OCI-LY7 (cell line): Measurements from ENCODE around the gene ATG9B. TPM values are rescaled to one million over a fixed set of nuclear protein-coding genes. Genes with fewer than 3 reads are reported as not detected.

ENCODE experiments used
- BruUV-seq: library from RNA; stranded (reverse); fragments of 400-500 nt; replicated peaks from 2 replicates; lab custom pipeline; 2021; lab: Mats Ljungman, UMichigan
- CTCF ChIA-PET: fragments of 300-600 bp; sonication (Branson Sonifier 250); formaldehyde crosslinking; loops from one replicate; lab custom pipeline; 2022; ENCODE audit warnings: antibody characterized with exemption; ENCODE audit not compliant: unreplicated experiment; lab: Charles Lee
- POLR2A ChIA-PET: fragments of 300-600 bp; sonication (Branson Sonifier 250); formaldehyde crosslinking; loops from one replicate; lab custom pipeline; 2022; ENCODE audit warnings: antibody characterized with exemption; lab: Charles Lee
- DNase-seq: peaks from one replicate; pipeline ENCODE4 v3.0.0-alpha.2; 2015; ENCODE audit warnings: low spot score
- H2AFZ ChIP-seq: fragments of 200-600 bp; sonication (generic), shearing (Covaris generic); 2 replicates; pipeline ENCODE4 v1.6.1; 2014; ENCODE audit warnings: mild to moderate bottlenecking, antibody characterized with exemption, low read length, moderate library complexity
- H3K27ac ChIP-seq: fragments of 200-600 bp; sonication (generic); 2 replicates; pipeline ENCODE4 v1.5.1; 2014; ENCODE audit warnings: mixed run types, low read depth, mild to moderate bottlenecking, moderate library complexity, low read length, inconsistent platforms; ENCODE audit not compliant: poor library complexity, severe bottlenecking
- H3K36me3 ChIP-seq: fragments of 200-600 bp; sonication (generic); 2 replicates; pipeline ENCODE4 v1.6.1; 2014; ENCODE audit warnings: mild to moderate bottlenecking, antibody characterized with exemption, low read length, moderate library complexity, mixed read lengths; ENCODE audit not compliant: insufficient read depth
- H3K4me1 ChIP-seq: fragments of 200-600 bp; sonication (generic); 2 replicates; pipeline ENCODE4 v1.5.1; 2014; ENCODE audit warnings: mild to moderate bottlenecking, low read length; ENCODE audit not compliant: insufficient read depth, poor library complexity, severe bottlenecking
- H3K4me2 ChIP-seq: fragments of 200-600 bp; sonication (generic); 2 replicates; pipeline ENCODE4 v1.6.1; 2014; ENCODE audit warnings: mild to moderate bottlenecking, low read length
- H3K4me3 ChIP-seq: fragments of 200-600 bp; sonication (generic); 2 replicates; pipeline ENCODE4 v1.5.1; 2014; ENCODE audit warnings: mild to moderate bottlenecking, low read depth, low read length; ENCODE audit not compliant: poor library complexity, severe bottlenecking
- H3K79me2 ChIP-seq: fragments of 200-600 bp; sonication (generic); 2 replicates; pipeline ENCODE4 v1.6.1; 2016; ENCODE audit warnings: low read depth, mild to moderate bottlenecking, low read length, moderate library complexity, mixed read lengths; ENCODE audit not compliant: insufficient read depth
- H3K9me2 ChIP-seq: fragments of 200-600 bp; sonication (generic); 2 replicates; pipeline ENCODE4 v1.6.1; 2016; ENCODE audit warnings: mild to moderate bottlenecking, low read length, mixed read lengths; ENCODE audit not compliant: insufficient read depth
- H3K9me3 ChIP-seq: fragments of 200-600 bp; sonication (generic); 2 replicates; pipeline ENCODE4 v1.6.1; 2014; ENCODE audit warnings: mild to moderate bottlenecking, mixed run types, low read length, mixed read lengths
- H4K20me1 ChIP-seq: fragments of 200-600 bp; sonication (generic); 2 replicates; pipeline ENCODE4 v1.6.1; 2014; ENCODE audit warnings: mild to moderate bottlenecking, antibody characterized with exemption, low read length, moderate library complexity, mixed read lengths; ENCODE audit not compliant: insufficient read depth
- EZH2phosphoT487 ChIP-seq: fragments of 200-600 bp; sonication (generic); IDR thresholded peaks from 2 replicates; pipeline ENCODE4 v1.6.1; 2018; ENCODE audit warnings: low read depth, borderline replicate concordance, mild to moderate bottlenecking, mixed run types, antibody characterized with exemption, low read length, moderate library complexity, mixed read lengths
- intact Hi-C: fragments of 100-400 bp; cut with micrococcal nuclease; formaldehyde crosslinking; loops from one replicate; pipeline ENCODE4 v1.10.0; 2022; ENCODE audit not compliant: unreplicated experiment
- total RNA-seq, 2 experiments: library from RNA; depleted of rRNA in 1 of 2; stranded (reverse); fragments of >200 nt in 1 of 2; shearing (Covaris generic) in 1 of 2; gene quantifications; 2 replicates each; pipeline ENCODE4 v1.2.3, GENCODE V29; 2014 to 2022
- TF ChIP-seq, protein P1 (sequence below): fragments of 200-600 bp; sonication (generic); conservative IDR thresholded peaks from 2 replicates; pipeline ENCODE4 v1.5.1; 2014; ENCODE audit warnings: mild to moderate bottlenecking, antibody characterized with exemption, low read length, moderate library complexity, mixed read lengths

The ATG9B gene
- total RNA-seq, 2 experiments from 2014 or later = 0.97 to 1.1 TPM

GRCh38 chr7:150989456-150989855 lies 34.8 kb downstream of the ATG9B start:
- CTCF ChIA-PET = interaction anchor here (0.6 to 1.0 kb wide), 3 partner anchors 98 to 1736 kb away, joined by 5 to 10 read pairs (median 9); no protein-coding TSS in a partner anchor
- POLR2A ChIA-PET = no interaction called here
- no peaks in the 10 kb centered on the region for H3K36me3 ChIP-seq
- BruUV-seq = no TSS peak
- H3K4me2 ChIP-seq = no peak overlapping the region
- no peak overlapping the region for H3K4me3 ChIP-seq
- H3K79me2 ChIP-seq = no peaks in the 10 kb centered on the region
- TF ChIP-seq, protein P1, sequence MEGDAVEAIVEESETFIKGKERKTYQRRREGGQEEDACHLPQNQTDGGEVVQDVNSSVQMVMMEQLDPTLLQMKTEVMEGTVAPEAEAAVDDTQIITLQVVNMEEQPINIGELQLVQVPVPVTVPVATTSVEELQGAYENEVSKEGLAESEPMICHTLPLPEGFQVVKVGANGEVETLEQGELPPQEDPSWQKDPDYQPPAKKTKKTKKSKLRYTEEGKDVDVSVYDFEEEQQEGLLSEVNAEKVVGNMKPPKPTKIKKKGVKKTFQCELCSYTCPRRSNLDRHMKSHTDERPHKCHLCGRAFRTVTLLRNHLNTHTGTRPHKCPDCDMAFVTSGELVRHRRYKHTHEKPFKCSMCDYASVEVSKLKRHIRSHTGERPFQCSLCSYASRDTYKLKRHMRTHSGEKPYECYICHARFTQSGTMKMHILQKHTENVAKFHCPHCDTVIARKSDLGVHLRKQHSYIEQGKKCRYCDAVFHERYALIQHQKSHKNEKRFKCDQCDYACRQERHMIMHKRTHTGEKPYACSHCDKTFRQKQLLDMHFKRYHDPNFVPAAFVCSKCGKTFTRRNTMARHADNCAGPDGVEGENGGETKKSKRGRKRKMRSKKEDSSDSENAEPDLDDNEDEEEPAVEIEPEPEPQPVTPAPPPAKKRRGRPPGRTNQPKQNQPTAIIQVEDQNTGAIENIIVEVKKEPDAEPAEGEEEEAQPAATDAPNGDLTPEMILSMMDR = no peak
- no peak for TF ChIP-seq EZH2phosphoT487
- no peaks in the 10 kb centered on the region for H3K9me2 ChIP-seq
- no peaks in the 10 kb centered on the region for H4K20me1 ChIP-seq
- peaks cover 15% of the 10 kb centered on the region for H3K4me1 ChIP-seq
- H2AFZ ChIP-seq = no peak overlapping the region
- no peaks in the 10 kb centered on the region for H3K9me3 ChIP-seq
- intact Hi-C loops = loop anchor here (2.0 kb wide), 1 partner anchor 113 kb away; no protein-coding TSS in a partner anchor
- no peak for DNase-seq
- no peak overlapping the region for H3K27ac ChIP-seq

- H3K79me2 ChIP-seq = no peaks in the 10 kb centered on the region
- TF ChIP-seq, protein P1 = peak; percentile 88
- no peak for TF ChIP-seq EZH2phosphoT487
- no peaks in the 10 kb centered on the region for H4K20me1 ChIP-seq
- peak; percentile 68 for DNase-seq
- H3K9me3 ChIP-seq = no peaks in the 10 kb centered on the region
- intact Hi-C loops = loop anchor here (1.0 to 2.0 kb wide), 4 partner anchors 25 to 210 kb away; no protein-coding TSS in a partner anchor
- peaks cover 11% of the 10 kb centered on the region for H3K4me1 ChIP-seq
- H3K4me3 ChIP-seq = no peak overlapping the region
- H3K27ac ChIP-seq = no peak overlapping the region
- H3K4me2 ChIP-seq = peak overlapping the region; percentile 8; the same call in 1 of the 2 replicates
- CTCF ChIA-PET = interaction anchor here (0.6 to 1.0 kb wide), 4 partner anchors 39 to 1737 kb away, joined by 3 to 10 read pairs (median 7); no protein-coding TSS in a partner anchor
- BruUV-seq = no TSS peak
- H3K9me2 ChIP-seq = no peaks in the 10 kb centered on the region
- H2AFZ ChIP-seq = no peak overlapping the region
- POLR2A ChIA-PET = no interaction called here
- no peaks in the 10 kb centered on the region for H3K36me3 ChIP-seq
These were observed 35.8 kb downstream of the ATG9B start for GRCh38 chr7:150988230-150989226.
